Spleen (tissue), 7 donors: ENCODE data around the gene PPM1N.

Experiments
- CTCF ChIP-seq, 11 experiments: fragments of 200-600 bp in 7 of 11; fragments of 450-650 bp in 4 of 11; sonication (generic) in 4 of 11; IDR thresholded peaks in 8 of 11; conservative IDR thresholded peaks in 3 of 11; 1 replicate in 7 of 11; 2 replicates in 4 of 11; pipeline versions ENCODE4 v1.4.0 to v1.8.0; 2016 to 2021; ENCODE audit warnings: antibody characterized with exemption in 11 of 11, inconsistent platforms in 4 of 11, mild to moderate bottlenecking in 1 of 11
- POLR2A ChIP-seq, 3 donors: fragments of 450-650 bp; IDR thresholded peaks; one replicate each; pipeline ENCODE4 v1.5.1; 2017; ENCODE audit warnings: antibody characterized with exemption in 3 of 3, mild to moderate bottlenecking in 1 of 3
- POLR2AphosphoS5 ChIP-seq, 3 donors: sonication (generic); formaldehyde crosslinking; IDR thresholded peaks; one replicate each; pipeline ENCODE4 v1.5.1; 2017; ENCODE audit warnings: antibody characterized with exemption in 3 of 3
- donor health status: DM: no; HTN: no; CAD: no; lungs with moderate emphysema.
- donor health status: DM: no; HTN: no; CAD: no.
- donor health status: DM: no; HTN: no; CAD: no.

DNA sequence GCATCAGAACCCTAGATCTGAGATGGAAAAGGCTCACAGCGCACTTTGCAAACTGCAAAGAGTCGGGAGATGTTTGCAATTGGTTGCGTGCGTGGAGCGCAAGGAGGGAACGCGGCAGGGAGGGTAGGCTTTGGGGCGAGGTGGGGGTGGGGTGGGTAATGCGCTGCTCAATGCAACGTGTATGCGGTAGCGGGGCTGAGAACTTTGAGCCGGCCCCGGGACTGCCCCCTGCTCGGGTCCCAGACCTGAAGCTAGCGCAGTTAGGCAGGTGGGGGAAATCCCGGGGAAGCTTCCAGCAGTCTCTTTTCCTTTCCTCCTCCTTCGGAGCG, 29.5 kb upstream of the PPM1N start:
- TF ChIP-seq POLR2A (IDR thresholded peaks at IDR 0.05) (no peak), CTCF (IDR thresholded peaks at IDR 0.05 in 8 of 11, conservative IDR thresholded peaks at IDR 0.05 in 3 of 11) (no peak), POLR2AphosphoS5 (IDR thresholded peaks at IDR 0.05) (no peak)
